ENCODE measurements around the gene RUFY4.

- TF ChIP-seq, protein P1, sequence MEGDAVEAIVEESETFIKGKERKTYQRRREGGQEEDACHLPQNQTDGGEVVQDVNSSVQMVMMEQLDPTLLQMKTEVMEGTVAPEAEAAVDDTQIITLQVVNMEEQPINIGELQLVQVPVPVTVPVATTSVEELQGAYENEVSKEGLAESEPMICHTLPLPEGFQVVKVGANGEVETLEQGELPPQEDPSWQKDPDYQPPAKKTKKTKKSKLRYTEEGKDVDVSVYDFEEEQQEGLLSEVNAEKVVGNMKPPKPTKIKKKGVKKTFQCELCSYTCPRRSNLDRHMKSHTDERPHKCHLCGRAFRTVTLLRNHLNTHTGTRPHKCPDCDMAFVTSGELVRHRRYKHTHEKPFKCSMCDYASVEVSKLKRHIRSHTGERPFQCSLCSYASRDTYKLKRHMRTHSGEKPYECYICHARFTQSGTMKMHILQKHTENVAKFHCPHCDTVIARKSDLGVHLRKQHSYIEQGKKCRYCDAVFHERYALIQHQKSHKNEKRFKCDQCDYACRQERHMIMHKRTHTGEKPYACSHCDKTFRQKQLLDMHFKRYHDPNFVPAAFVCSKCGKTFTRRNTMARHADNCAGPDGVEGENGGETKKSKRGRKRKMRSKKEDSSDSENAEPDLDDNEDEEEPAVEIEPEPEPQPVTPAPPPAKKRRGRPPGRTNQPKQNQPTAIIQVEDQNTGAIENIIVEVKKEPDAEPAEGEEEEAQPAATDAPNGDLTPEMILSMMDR (conservative IDR thresholded peaks at IDR 0.05; ENCODE audit: low read depth in 2 of 2), result no peak
- TF ChIP-seq EZH2 (IDR thresholded peaks at IDR 0.05; ENCODE audit: low read depth, unreplicated experiment) (no peak), POLR2AphosphoS5 (IDR thresholded peaks at IDR 0.05; ENCODE audit: low read depth) (no peak), EZH2phosphoT487 (IDR thresholded peaks at IDR 0.05; ENCODE audit: unreplicated experiment) (no peak), CREB1 (CRISPR knock-in tag; IDR thresholded peaks at IDR 0.05; ENCODE audit: low read depth) (no peak)
- TF ChIP-seq, protein P2, sequence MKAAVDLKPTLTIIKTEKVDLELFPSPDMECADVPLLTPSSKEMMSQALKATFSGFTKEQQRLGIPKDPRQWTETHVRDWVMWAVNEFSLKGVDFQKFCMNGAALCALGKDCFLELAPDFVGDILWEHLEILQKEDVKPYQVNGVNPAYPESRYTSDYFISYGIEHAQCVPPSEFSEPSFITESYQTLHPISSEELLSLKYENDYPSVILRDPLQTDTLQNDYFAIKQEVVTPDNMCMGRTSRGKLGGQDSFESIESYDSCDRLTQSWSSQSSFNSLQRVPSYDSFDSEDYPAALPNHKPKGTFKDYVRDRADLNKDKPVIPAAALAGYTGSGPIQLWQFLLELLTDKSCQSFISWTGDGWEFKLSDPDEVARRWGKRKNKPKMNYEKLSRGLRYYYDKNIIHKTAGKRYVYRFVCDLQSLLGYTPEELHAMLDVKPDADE (IDR thresholded peaks at IDR 0.05), result no peak
- TF ChIP-seq, protein P3, sequence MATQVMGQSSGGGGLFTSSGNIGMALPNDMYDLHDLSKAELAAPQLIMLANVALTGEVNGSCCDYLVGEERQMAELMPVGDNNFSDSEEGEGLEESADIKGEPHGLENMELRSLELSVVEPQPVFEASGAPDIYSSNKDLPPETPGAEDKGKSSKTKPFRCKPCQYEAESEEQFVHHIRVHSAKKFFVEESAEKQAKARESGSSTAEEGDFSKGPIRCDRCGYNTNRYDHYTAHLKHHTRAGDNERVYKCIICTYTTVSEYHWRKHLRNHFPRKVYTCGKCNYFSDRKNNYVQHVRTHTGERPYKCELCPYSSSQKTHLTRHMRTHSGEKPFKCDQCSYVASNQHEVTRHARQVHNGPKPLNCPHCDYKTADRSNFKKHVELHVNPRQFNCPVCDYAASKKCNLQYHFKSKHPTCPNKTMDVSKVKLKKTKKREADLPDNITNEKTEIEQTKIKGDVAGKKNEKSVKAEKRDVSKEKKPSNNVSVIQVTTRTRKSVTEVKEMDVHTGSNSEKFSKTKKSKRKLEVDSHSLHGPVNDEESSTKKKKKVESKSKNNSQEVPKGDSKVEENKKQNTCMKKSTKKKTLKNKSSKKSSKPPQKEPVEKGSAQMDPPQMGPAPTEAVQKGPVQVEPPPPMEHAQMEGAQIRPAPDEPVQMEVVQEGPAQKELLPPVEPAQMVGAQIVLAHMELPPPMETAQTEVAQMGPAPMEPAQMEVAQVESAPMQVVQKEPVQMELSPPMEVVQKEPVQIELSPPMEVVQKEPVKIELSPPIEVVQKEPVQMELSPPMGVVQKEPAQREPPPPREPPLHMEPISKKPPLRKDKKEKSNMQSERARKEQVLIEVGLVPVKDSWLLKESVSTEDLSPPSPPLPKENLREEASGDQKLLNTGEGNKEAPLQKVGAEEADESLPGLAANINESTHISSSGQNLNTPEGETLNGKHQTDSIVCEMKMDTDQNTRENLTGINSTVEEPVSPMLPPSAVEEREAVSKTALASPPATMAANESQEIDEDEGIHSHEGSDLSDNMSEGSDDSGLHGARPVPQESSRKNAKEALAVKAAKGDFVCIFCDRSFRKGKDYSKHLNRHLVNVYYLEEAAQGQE (IDR thresholded peaks at IDR 0.05; ENCODE audit: unreplicated experiment), result no peak
These were observed 26.0 kb upstream of the RUFY4 start for GRCh38 chr2:218043100-218043499.

All from GM23338 (cell line).